Subcutaneous adipose tissue (tissue), 4 donors: ENCODE measurements around the gene KIAA0408. TPM values are rescaled to one million over a fixed set of nuclear protein-coding genes. Genes with fewer than 3 reads are reported as not detected.

Source experiments
- total RNA-seq, 4 donors: library from RNA; depleted of rRNA; stranded (reverse); fragments of >200 nt; gene quantifications; one replicate each; pipeline ENCODE4 v1.1.0, GENCODE V29; 2016
- TF ChIP-seq, protein P1 (sequence below): fragments of 450-650 bp; IDR thresholded peaks from one replicate; pipeline ENCODE4 v1.5.1; 2016; ENCODE audit warnings: low read depth, mild to moderate bottlenecking, control low read depth, antibody characterized with exemption, moderate library complexity

The KIAA0408 gene
- total RNA-seq, 4 donors from 2014 or later = 7.2 to 85.9 (median 51.7) TPM

DNA sequence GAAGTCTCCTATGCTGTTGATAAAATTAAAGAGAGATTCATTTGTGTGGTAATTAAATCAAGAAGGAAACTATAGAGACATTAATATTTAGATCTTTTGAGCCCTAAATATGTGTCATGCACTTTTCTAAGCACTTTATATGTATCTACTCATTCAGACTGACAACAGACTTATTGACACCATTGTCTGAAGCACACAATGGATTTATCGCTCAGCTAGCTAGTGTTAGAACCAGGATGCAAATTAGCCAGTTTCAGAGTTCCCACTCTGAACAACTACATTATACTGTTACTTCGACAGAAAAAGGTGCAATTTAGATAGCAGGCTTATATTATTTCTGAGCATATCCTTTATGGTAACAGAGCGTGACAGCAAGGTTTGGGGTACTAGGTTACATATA is 27.7 kb upstream of the KIAA0408 start:
- TF ChIP-seq, protein P1, sequence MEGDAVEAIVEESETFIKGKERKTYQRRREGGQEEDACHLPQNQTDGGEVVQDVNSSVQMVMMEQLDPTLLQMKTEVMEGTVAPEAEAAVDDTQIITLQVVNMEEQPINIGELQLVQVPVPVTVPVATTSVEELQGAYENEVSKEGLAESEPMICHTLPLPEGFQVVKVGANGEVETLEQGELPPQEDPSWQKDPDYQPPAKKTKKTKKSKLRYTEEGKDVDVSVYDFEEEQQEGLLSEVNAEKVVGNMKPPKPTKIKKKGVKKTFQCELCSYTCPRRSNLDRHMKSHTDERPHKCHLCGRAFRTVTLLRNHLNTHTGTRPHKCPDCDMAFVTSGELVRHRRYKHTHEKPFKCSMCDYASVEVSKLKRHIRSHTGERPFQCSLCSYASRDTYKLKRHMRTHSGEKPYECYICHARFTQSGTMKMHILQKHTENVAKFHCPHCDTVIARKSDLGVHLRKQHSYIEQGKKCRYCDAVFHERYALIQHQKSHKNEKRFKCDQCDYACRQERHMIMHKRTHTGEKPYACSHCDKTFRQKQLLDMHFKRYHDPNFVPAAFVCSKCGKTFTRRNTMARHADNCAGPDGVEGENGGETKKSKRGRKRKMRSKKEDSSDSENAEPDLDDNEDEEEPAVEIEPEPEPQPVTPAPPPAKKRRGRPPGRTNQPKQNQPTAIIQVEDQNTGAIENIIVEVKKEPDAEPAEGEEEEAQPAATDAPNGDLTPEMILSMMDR = no peak

DNA sequence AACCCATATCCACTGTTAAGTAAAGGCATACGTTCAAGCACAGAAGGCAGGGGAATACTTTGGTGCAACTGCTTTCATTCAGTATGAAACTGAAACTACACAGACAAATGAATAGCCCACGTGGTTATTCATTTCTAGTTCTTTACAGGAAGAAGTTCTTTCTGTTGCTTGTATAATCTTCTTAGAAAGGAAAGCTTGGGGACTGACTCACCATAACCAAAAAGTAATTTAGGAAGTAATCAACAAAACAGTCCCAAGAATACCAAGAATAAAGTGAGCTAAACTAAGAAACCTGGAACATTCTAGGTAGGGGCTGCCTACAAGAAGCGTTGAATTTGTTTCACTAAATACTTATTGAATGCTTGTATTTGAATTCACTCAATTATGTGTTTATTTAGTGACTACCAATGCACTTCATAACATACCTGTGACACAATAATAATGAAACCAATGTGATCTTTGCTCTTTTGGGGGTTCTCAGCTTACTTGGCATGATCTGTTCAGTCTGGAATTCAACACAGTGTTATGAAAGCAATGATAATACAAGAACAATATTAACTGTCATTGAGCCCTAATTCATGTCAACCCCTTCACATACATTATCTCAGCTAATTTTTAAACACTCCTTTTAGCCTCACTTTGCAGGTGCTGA is 25.1 kb upstream of the KIAA0408 start:
- TF ChIP-seq, protein P1 = no peak

DNA sequence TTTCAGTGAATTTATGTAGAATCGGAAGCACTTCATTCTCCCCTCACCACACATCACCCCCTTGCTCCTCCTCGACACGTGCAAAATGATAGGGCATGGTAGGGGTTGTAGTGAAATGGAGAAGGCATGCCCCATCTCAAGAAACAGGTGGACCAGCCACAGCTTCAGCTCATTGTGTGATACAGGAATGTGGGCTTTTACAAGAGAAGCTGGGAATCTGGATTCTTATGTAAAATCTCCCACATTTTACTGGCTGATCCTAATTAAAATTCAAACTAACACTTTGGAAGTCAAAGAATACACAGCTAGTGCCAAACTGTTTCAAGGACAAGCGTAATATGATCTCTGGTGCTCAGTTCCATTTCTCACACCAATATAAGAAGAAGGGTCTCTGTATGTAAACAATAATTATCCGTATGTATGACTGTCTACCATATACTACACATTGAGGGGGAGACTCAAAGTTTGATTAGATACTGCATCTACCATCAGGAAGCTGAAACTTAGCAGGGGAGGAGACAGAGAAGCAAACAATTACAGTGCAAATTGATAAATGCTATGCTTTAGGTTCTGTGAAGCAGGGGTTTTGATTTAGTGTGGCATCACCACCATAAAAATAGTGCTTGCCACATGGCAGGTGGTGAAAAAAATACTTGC is 24.3 kb upstream of the KIAA0408 start:
- TF ChIP-seq, protein P1 = no peak

DNA sequence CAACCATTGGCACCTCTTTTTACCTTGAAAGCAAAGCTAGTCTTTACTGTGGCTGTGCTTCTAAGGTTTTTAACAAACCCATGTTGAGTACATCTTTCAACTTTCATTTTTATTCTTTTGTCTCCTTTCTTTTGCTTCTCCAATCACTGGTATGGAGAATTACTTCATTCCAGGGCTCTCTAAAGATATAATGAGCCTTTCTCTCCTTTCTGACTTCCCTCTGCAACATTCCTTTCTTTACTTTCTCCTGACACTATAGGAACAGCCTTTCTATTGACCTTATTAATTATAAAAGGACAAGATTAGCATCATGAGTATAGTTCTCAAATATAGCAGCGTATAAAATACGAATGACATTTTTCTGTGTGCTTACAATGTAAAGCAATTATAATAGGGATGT is 23.1 kb upstream of the KIAA0408 start:
- TF ChIP-seq, protein P1 = no peak

DNA sequence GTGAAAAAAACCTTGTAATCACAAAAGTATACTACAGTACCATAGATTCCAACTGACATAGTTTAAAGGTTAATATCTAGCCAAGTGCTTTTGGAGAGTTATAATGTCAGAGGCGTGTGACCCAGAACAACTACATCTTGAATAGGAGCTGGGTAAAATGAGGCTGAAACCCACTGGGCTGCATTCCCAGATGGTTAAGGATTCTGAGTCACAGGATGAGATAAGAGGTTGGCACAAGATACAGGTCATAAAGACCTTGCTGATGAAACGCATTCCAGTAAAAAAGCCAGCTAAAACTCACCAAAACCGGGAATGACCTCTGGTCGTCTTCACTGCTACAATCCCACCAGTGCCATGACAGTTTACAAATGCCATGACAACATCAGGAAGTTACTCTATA is 22.4 kb upstream of the KIAA0408 start:
- TF ChIP-seq, protein P1 = no peak

DNA sequence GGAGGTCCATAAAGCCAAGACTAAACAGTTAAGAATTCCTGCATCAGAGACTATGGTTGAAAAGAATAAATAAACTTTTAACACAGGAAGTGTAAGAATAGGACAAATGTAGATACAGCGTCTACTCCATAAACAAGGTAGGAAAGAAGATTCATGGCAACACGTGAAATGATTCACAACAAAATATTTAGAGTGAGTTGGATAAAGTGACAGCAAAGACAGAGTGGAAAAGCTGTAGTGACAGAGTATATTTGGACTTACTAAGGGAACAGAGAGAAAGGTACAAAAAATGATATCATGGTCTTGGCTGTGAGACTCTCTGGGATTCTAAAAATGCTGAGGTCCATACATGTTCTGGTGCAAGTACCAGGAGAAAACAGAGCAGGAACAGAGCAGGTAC is 21.9 kb upstream of the KIAA0408 start:
- TF ChIP-seq, protein P1 = no peak

DNA sequence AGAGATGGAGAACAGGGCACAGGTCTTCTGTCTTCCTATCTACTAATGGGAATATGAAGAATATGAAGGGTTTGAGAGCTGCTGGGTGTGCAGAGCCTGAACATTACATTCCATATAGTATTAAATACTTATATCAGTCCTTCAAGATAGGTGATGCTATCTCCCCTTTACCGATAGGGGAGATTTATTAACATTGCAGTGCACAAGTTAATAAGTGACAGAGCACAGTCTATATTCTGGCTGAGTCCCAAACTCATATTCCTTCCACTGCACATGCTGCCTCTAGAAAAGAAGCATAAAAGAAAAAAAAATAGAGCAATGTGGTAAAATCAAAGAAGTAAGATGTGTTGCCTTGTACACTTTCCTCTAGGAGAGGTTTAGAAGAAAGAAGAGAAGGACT is 18.5 kb upstream of the KIAA0408 start:
- TF ChIP-seq, protein P1 = no peak
